ENCODE measurements around the gene SH3PXD2B.
"Not testable (repeated sequence)": the region's sequence is repeated elsewhere in the genome, so short reads cannot be mapped to it uniquely, and the experiment has no call there.

Gene SH3PXD2B

DNA sequence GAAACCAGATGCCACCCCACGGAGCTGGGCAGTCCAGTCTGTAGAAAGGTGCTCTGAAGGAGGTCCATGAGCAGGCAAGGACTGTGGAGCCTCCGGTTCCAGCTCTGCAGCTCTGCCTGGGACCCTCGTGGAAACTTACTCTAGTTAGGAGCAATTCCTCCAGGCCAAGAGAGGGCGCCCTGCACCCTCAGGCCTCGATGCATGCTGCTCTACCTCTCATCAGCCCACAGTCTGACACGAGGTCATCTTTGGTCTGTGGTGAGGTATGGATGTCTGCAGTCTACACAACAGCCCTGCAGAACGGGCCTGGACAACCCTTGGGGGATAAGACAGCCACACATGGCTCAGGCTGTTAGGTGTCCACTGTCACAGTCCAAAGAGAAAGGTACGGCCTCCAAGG, 120.1 kb downstream of the SH3PXD2B start:
- no peak for DNase-seq

DNA sequence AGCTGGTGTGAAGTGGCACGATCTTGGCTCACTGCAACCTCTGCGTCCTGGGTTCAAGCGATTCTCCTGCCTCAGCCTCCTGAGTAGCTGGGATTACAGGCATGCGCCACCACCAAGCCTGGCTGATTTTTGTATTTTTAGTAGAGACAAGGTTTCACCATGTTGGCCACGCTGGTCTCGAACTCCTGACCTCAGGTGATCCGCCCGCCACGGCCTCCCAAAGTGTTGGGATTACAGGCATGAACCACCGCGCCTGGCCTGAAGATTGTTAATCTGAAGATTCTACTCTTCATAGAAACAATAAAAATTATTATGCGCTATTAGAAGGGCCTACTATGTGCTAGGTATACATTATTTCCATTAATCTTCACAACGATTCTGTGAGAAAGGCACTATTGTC, 127.4 kb downstream of the SH3PXD2B start:
- not testable (repeated sequence) for DNase-seq

DNA sequence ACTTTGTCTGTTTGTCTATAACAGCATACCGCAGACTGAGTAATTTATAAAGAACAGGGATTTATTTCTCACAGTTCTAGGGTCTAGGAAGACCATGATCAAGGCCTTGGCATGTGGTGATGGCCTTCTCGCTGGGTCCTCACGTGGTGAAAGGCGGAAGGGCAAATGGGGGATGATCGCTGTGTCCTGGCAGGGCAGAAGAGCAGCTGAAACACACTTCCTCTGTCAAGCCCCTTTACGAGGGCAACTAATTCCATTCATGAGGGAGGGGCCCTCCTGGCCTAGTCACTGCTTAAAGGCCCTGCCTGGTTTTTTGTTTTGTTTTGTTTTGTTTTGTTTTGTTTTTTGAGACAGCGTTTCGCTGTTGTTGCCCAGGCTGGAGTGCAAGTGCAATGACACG, 128.9 kb downstream of the SH3PXD2B start:
- DNase-seq: no peak

DNA sequence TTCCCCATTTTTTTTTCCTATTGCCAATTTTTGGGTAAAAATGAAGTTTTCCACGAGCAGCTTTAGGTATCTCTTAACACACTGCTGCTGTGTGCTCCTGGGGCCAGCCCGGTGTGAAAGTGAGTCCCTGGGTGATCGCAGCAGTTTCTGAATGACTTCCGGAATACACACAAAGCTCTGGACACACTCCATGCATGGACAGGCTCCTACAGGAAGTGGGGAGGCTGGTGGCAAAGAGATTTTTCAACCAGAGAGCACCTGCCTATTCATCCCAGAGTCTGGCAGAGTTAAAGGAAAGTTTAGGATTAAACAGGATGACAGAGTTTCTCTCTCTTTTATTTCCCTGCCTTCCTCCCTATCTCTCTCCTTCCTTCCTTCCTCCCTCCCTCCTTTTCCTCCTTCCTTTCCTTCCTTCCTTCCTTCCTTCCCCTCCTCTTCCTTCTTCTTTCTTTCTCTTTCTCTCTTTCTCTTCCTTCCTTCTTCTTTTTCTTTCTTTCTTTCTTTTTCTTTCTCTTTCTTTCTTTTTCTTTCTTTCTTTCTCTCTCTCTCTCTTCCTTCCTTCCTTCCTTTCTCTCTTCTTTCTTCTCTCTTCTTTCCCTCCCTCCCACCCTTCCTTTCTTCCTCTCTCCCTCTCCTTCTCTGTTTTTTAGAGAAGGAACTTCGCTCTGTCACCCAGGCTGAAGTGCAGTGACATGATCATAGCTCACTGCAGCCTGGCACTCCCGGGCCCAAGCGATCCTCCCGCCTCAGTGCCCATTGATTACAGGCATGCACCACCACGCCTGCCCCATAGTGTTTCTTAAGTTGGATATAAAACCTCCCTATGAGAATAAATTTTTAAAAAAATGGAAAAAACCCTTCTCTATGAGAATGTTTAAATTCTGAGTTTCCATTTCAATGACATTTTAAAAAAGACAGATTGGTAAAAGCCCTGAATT, 132.0 kb downstream of the SH3PXD2B start:
- DNase-seq: peak; percentile 49 to 78

DNA sequence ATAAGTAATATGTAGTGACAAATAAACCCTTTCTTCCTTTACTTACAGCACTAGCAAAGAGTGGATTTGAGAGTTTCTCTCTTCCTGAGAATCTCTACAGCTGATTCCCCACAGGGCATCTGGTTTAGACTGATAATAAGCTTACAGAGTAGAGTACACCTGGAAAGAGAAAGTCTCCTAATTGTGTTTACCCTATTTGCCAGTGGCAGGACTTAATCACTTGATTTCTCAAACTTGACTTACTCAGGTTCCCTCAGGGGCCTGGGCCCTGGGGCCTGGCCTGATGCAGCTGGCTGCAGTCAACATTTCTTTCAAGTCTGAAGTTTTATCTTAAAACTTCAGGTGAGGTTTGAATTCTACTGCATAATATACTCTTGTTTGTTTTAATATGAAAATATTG, 132.7 kb downstream of the SH3PXD2B start:
- no peak for DNase-seq

DNA sequence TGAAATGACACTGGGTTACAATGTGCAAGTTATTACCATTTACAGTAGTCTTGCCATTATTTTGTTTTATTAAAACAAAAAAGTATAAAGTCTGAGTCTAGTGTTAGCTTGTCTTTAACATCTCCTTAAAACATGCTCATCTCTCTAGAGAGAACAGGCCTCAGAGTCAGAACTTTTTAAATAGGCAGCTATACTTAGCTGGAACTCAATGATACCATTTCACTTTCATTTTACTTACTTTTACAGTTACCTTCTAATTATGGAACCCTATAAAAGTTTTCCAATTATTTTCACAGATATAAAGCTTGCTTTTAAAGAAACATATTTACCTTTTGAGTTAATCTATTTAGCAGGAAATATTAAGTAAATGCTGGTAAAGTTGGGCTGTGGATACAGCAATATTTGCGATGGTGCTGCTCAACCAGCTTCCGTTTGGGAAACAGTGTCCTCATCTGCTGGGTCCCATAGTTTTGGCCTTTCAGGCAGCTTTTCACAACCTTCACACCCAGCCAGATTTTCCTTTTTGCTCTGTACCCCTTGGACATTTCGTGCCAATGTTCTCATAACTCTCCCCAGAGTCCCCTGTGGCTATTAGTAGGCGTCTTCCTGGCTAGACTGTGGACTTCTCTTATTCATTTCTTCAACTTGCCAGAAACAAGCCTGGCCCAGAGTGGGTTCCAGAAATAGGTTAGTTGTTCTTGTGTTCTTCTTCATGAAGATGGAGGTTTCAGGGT, 134.4 kb downstream of the SH3PXD2B start:
- DNase-seq: no peak

DNA sequence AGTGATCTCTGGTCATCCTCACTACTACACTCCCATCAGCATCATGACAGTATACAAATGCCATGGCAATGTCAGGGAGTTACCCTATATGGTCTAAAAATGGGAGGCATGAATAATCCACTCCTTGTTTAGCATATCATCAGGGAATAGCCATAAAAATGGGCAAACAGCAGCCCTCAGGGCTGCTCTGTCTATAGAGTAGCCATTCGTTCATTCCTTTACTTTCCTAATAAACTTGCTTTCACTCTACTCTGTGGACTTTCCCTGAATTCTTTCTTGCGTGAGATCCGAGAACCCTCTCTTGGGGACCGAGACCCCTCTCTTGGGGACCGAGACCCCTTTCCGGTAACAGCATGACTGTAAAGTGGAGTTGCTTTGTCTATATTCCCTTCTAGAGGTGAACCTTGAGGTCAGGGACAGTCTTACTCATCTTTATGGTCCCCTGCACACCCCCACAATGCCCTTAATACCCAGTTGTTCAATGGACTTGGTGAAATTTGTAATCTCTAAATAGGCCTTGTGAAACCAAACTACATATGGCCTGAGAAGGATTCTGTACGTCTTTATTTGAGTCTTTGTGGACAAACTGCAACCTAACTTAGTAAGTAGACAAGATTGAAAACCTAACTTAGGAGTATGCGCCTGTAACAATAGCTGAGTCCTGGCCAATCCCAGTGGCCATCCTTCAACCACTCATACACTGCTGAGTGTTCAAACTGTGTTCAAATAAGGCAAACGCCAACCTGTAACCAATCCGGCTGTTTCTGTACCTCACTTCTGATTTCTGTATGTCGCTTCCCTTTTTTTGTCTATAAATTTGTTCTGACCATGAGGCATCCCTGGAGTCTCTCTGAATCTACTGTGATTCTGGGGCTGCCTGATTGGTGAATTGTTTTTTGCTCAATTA, 138.5 kb downstream of the SH3PXD2B start:
- no peak for DNase-seq

DNA sequence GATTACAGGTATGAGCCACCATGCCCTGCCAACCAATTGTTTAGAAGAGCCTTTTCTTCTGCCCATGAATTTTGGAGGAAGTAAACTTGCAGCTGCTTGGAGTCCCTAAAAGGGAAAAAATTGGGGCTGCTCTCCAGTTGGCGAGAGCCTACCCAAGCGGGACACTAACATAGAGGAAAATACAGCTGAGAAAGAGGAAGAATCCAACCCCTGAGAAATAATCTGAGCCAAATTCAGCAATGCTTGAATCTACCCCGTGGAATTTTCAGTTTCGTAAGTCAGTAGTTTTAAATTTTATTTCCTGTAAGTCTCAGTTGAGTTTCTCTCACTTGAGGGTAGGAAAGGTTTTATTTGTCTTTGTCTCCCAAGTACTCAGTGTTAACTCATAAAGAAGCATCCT, 140.4 kb downstream of the SH3PXD2B start:
- DNase-seq: no peak

DNA sequence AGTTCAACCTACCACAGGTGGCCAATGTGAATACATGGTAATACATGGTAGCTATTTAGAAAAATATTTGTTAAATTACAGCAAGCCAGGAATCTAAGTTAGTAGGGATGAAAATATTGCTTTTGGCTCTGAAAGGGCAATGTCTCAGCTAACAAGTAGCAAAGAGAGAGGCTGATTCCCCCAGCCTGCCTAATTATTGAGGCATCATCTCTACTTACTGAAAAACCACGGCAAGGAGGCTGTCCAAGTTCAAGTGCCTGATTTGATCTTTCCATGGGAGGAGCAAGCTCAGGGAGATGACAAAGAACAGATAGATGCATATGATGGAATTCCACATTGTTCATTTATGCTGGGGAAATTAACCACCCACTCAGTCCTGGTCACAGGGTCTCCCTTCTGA, 142.0 kb downstream of the SH3PXD2B start:
- DNase-seq: no peak

DNA sequence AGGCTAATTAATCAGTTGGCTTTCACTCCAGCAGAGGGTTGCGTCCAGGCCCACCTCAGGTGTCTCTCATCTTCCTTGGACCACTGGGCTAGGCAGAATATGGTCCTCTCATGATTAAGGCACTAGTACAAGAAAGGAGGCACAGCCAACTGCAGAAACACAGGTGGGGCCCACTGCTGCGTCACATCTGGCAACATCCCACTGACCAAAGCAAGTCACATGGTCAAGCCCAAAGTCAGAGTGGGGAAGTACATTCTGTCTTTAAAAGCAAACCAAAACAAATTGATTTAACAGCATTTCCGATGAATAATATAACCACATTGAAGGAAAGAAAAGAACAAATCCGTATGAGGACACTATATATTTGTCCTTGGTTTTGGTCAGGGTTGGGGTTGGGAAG, 142.7 kb downstream of the SH3PXD2B start:
- DNase-seq: no peak

DNA sequence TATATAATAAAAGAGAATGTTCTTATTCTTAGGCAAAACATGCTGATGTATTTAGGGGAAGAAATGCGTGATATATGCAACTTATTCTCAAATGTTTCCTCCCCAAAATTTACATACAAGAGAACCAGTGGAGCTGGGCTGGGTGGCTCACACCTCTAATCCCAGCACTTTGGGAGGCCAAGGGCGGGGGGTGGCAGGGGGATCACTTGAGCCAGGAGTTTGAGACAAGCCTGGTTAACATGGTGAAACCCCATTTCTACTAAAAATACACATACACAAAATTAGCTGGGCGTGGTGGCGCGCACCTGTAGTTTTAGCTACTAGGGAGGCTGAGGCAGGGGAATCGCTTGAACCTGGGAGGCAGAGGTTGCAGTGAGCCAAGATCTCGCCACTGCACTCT, 143.3 kb downstream of the SH3PXD2B start:
- no peak for DNase-seq

DNA sequence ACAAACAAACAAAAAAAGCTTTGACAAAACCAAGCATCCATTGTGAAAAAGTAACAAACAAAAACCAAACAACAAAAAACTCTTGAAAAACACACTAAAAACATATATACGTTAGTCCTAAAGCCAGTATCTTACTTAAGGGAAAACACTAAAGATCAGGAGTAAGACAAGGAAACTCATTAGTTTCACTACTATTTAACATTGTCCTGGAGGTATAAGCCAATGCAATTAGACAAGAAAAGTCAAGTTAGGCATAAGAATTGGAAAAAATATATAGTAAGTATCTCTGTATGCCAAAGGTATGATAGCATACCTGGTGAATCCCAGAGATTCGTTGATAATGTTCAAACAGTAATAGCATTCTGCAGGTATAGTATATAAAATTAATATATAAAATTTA, 148.9 kb downstream of the SH3PXD2B start:
- DNase-seq: no peak

DNA sequence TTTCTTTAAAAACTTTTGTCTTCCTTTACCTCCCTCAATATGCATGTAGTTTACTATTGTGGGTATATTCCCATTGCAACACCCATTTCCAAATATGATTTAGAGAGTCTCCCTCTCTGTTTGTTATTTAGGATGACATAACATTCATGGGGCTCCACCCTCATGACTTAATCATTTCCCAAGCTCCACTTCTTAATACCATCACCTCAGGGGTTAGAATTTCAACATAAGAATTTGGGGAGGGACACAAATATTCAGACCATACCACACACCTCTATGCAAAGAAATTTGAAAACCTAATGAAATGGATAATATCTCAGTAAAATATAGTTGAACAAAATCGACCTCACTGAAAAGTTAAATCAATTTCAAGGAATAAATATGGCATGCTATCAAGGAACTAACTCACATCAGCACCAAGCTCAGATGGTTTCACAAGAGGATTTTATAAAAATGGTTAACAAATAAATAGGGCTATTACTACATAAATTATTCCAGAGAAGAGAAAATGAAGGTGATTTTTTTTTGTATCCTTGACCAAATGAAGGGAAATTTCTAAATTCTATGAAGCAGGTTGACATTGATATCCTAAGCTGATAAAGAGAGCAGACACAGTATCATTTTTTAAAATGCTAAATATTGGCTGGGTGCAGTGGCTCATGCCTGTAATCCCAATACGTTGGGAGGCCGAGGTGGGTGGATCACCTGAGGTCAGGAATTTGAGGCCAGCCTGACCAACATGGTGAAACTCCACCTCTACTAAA, 150.6 kb downstream of the SH3PXD2B start:
- peak; percentile 42 to 43 for DNase-seq

DNA sequence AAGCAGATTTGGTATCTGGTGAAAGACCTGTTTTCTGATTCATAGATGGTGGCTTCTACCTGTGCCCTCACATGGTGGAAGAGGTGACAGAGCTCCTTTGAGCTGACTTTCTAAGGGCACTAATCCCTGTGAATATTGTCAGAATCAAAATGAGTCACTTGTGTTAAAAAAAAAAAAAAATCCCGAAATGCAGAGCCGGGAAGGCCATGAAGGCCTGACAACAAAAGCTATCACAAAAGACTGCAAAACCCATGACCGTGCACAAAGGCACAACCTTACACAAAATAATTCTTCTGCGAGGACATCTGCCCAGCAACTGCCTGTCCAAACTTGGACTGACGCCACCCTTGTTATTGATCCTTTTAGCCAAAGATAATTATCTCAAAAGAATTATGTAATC, 151.2 kb downstream of the SH3PXD2B start:
- peak; percentile 42 to 45 for DNase-seq

DNA sequence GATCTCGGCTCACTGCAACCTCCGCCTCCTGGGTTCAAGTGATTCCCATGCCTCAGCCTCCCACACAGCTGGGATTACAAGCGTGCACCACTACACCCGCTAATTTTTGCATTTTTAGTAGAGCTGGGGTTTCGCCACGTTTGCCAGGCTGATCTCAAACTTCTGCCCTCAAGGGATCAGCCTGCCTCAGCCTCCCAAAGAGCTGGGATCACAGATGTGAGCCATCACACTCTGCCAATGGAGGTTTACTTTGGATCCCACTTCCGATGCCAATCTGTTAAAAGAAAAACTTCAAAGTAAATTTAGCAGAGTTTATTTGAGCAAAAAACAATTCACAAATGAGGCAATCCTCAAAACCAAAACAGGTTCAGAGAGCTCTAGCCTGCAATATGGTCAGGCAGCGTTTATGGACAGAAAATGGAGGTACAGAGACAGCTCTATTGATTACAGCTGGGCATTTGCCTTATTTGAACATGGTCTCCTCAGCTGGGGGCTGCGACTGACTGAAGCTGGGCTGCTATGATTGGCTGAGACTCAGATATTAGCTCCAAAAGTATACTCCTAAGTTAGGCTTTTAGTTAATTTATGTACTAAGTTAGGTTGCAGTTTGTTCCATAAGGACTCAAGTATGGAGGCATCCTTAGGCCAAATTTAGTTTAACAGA, 152.1 kb downstream of the SH3PXD2B start:
- no peak for DNase-seq

DNA sequence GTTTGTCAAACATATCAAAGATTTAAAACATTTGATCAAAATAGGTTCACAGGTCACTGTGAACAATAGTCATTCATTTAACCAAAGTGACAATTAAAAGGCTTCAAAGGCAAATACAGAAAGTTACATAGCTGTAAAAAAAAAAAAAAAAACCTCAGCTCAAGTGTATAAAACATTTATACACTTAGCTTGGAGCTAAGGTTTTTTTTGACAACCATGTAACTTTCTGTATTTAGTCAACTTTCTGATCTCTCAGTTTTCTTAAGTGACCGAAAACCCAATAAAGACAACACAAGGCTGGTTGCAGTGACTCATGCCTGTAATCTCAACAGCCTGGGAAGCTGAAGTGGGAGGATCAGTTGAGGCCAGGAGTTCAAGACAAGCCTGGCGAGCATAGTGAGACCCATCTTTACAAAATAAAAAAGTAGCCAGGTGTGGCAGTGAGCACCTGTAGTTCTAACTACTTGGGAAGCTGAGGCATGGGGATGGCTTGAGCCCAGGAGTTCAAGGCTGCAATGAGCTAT, 154.3 kb downstream of the SH3PXD2B start:
- DNase-seq: no peak

DNA sequence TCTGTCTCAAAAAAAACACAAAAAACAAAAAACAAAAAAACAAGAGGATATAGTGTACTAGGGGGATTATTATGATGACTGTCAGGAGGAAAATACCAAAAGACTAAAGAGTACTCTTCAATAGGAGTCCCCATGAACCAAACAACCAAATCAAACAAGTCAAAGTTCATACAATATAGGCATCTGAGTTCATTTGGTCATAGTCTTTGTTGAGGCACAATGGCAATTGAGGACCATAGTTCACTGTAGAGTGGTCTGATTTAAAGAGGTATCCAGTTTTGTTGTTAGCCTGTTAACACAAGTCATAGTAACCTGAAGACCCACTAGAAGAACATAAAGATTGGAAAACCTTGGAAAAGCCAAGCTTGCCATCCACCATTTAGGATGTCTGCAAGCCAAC, 159.5 kb downstream of the SH3PXD2B start:
- DNase-seq: no peak

DNA sequence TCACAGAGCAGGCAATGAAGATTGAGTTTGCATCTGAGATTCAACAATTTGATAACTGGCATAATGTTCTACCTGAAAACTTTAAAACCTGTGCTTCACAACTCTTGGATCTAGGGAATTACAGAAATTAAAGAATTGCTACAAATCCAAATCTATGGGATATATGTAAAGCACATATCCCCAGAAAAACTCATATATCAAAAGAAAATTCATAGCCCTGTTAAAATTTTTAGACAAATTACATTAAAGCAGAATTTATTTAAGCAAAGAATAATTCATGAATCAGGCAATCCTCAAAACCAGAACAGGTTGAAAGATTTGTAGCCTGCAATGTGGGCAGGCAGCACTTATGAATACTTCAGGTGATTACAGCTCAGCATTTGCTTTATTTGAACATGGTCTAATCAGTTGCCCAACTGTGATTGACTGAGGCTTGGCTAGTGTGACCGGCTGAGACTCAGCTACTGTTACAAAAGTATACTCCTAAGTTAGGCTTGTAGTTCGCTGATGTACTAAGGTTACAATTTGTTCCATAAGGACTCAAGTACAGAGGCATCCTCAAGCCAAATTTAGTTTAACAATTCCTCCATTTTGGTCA, 160.5 kb downstream of the SH3PXD2B start:
- DNase-seq: no peak

DNA sequence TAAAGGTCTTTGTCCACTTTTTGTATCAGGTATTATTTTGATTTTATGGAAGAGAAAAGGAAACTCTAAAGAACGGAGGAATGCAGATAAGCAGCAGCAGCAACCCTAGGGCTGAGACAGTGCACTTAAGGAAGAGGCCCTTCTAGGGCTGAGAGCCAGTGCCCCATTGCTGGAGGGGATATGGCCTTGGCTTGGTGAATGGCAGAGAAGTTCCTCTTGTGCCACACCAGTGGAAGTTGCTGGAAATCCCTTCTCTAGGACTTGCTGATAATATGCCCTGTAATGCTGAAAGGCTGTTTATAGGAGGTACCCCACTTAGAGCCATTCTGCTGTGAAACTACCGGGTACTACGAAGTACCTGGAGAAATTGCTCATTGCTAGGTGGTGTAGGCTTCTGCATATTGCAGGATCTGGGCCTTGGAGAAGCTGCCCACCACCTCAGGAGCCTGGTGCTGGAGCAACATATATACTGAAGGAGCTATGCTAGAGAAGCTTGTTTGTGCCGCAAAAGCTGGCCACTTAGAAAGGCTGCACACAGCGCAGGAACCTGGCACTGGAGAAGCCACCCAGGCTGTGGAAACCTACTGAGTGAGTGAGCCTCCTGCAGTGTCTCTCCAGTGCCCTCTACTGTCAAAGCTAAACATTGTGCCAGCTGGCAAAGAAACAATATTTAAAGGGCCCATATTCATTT, 161.1 kb downstream of the SH3PXD2B start:
- DNase-seq: peak; percentile 74 to 83

DNA sequence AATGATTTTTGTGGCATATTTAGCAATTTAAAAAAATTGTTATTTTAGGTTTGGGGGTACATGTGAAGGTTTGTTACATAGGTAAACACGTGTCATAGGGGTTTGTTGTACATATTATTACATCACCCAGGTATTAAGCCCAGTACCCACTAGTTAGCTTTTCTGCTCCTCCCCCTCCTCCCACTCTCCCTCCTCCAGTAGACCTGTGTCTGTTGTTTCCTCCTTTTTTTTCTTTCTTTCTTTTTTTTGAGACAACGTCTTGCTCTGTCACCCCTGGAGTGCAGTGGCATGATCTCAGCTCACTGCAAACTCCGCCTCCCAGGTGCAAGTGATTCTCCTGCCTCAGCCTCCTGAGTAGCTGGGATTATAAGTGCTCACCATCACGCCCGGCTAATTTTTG, 162.5 kb downstream of the SH3PXD2B start:
- DNase-seq: not testable (repeated sequence)
